HUDEP-2 (cell line): Measurements from ENCODE around the gene EGLN3.
"Not testable (repeated sequence)": the region's sequence is repeated elsewhere in the genome, so short reads cannot be mapped to it uniquely, and the experiment has no call there.

Experiments
- DNase-seq, 76 experiments: peaks; one replicate each; lab custom pipeline; 2025; ENCODE audit not compliant: unreplicated experiment in 76 of 76; lab: John Stamatoyannopoulos, UW

EGLN3 gene

GRCh38 chr14:33940561-33941011 lies 10.3 kb downstream of the EGLN3 start:
- peak in 3 of 76 experiments; percentile 2 to 17 (median 4) for DNase-seq

- peak in 58 of 76 experiments; percentile 1 to 77 (median 38) for DNase-seq
Observed at GRCh38 chr14:33938131-33938949, 12.5 kb downstream of the EGLN3 start.

- DNase-seq = no peak
Observed at GRCh38 chr14:33936391-33936790, 14.5 kb downstream of the EGLN3 start.

- DNase-seq = no peak
Observed at GRCh38 chr14:33934938-33935337, 15.9 kb downstream of the EGLN3 start.

- no peak for DNase-seq
Observed at GRCh38 chr14:33934043-33934750, 16.7 kb downstream of the EGLN3 start.

- no peak for DNase-seq
Observed at GRCh38 chr14:33933386-33933933, 17.4 kb downstream of the EGLN3 start.

- DNase-seq = no peak
Observed at GRCh38 chr14:33932576-33933345, 18.1 kb downstream of the EGLN3 start.

- DNase-seq = no peak
Observed at GRCh38 chr14:33932033-33932432, 18.8 kb downstream of the EGLN3 start.

- DNase-seq = no peak
Observed at GRCh38 chr14:33931461-33931860, 19.4 kb downstream of the EGLN3 start.

GRCh38 chr14:33930439-33930838 lies 20.4 kb downstream of the EGLN3 start:
- DNase-seq = no peak

- no peak for DNase-seq
Observed at GRCh38 chr14:33929799-33930408, 21.0 kb downstream of the EGLN3 start.

- no peak for DNase-seq
Observed at GRCh38 chr14:33928895-33929294, 22.0 kb downstream of the EGLN3 start.

GRCh38 chr14:33927944-33928343 lies 22.9 kb downstream of the EGLN3 start:
- DNase-seq = no peak

- not testable (repeated sequence) for DNase-seq
Observed at GRCh38 chr14:33926967-33927366, 23.9 kb downstream of the EGLN3 start.

GRCh38 chr14:33925946-33926345 lies 24.9 kb downstream of the EGLN3 start:
- DNase-seq = no peak

GRCh38 chr14:33925235-33925634 lies 25.6 kb downstream of the EGLN3 start:
- DNase-seq = no peak

GRCh38 chr14:33924566-33925100 lies 26.2 kb downstream of the EGLN3 start:
- DNase-seq = no peak

GRCh38 chr14:33922125-33922524 lies 28.7 kb downstream of the EGLN3 start:
- no peak for DNase-seq

GRCh38 chr14:33918256-33918655 lies 32.6 kb downstream of the EGLN3 start:
- DNase-seq = no peak

- DNase-seq = no peak
Observed at GRCh38 chr14:33917661-33918060, 33.2 kb downstream of the EGLN3 start.
